ENCODE measurements around the gene KLHL40. TPM values are rescaled to one million over a fixed set of nuclear protein-coding genes. Genes with fewer than 3 reads are reported as not detected.

Gene KLHL40
- total RNA-seq, 2 experiments from 2014 or later, result not detected

GRCh38 chr3:42699511-42699971 lies 14.2 kb downstream of the KLHL40 start:
- H4K20me1 ChIP-seq (ENCODE audit: insufficient read depth, low read length), result no peaks in the 10 kb centered on the region

GRCh38 chr3:42700366-42701288 lies 15.3 kb downstream of the KLHL40 start:
- CTCF ChIA-PET (ENCODE audit: unreplicated experiment), result interaction anchor here (0.5 kb wide), 1 partner anchor 60 kb away, joined by 7 read pairs; no protein-coding TSS in a partner anchor
- no peaks in the 10 kb centered on the region for H3K79me2 ChIP-seq (ENCODE audit: insufficient read depth, low read depth, low read length)
- no TSS peak for BruUV-seq (replicated peaks)
- H3K9me3 ChIP-seq (ENCODE audit: low read length), result no peaks in the 10 kb centered on the region
- H3K27ac ChIP-seq (ENCODE audit: low read depth, low read length, poor library complexity, severe bottlenecking), result no peak overlapping the region
- H3K4me3 ChIP-seq (ENCODE audit: low read depth, low read length, poor library complexity, severe bottlenecking), result no peak overlapping the region
- no peak overlapping the region for H3K4me2 ChIP-seq (ENCODE audit: low read length)
- H3K36me3 ChIP-seq (ENCODE audit: insufficient read depth, low read length), result no peaks in the 10 kb centered on the region
- no peaks in the 10 kb centered on the region for H3K4me1 ChIP-seq (ENCODE audit: insufficient read depth, low read length, poor library complexity, severe bottlenecking)
- H2AFZ ChIP-seq (ENCODE audit: low read length), result no peak overlapping the region
- TF ChIP-seq CTCF (conservative IDR thresholded peaks at IDR 0.05; ENCODE audit: low read length), result no peak
- TF ChIP-seq EZH2phosphoT487 (IDR thresholded peaks at IDR 0.05; ENCODE audit: borderline replicate concordance, low read depth, low read length), result no peak
- DNase-seq (ENCODE audit: low spot score), result no peak
- H4K20me1 ChIP-seq (ENCODE audit: insufficient read depth, low read length), result no peaks in the 10 kb centered on the region
- no peaks in the 10 kb centered on the region for H3K9me2 ChIP-seq (ENCODE audit: insufficient read depth, low read length)
- intact Hi-C loops (cut with micrococcal nuclease; ENCODE audit: unreplicated experiment), result no loop called here
- POLR2A ChIA-PET, result no interaction called here

More at GRCh38 chr3:42699511-42699971, 14.2 kb downstream of the KLHL40 start:
- no peaks in the 10 kb centered on the region for H3K9me2 ChIP-seq (ENCODE audit: insufficient read depth, low read length)
- H3K4me3 ChIP-seq (ENCODE audit: low read depth, low read length, poor library complexity, severe bottlenecking), result no peak overlapping the region
- POLR2A ChIA-PET, result interaction anchor here (0.6 kb wide), 1 partner anchor 705 kb away, joined by 4 read pairs; no protein-coding TSS in a partner anchor
- CTCF ChIA-PET (ENCODE audit: unreplicated experiment), result interaction anchor here (0.6 kb wide), 1 partner anchor 11 kb away, joined by 3 read pairs; no protein-coding TSS in a partner anchor
- intact Hi-C loops (cut with micrococcal nuclease; ENCODE audit: unreplicated experiment), result no loop called here
- no peak for DNase-seq (ENCODE audit: low spot score)
- H3K9me3 ChIP-seq (ENCODE audit: low read length), result no peaks in the 10 kb centered on the region
- no TSS peak for BruUV-seq (replicated peaks)
- no peak overlapping the region for H2AFZ ChIP-seq (ENCODE audit: low read length)
- H3K36me3 ChIP-seq (ENCODE audit: insufficient read depth, low read length), result no peaks in the 10 kb centered on the region
- no peaks in the 10 kb centered on the region for H3K4me1 ChIP-seq (ENCODE audit: insufficient read depth, low read length, poor library complexity, severe bottlenecking)
- H3K27ac ChIP-seq (ENCODE audit: low read depth, low read length, poor library complexity, severe bottlenecking), result no peak overlapping the region
- TF ChIP-seq CTCF (conservative IDR thresholded peaks at IDR 0.05; ENCODE audit: low read length) (no peak), EZH2phosphoT487 (IDR thresholded peaks at IDR 0.05; ENCODE audit: borderline replicate concordance, low read depth, low read length) (no peak)
- no peak overlapping the region for H3K4me2 ChIP-seq (ENCODE audit: low read length)
- no peaks in the 10 kb centered on the region for H3K79me2 ChIP-seq (ENCODE audit: insufficient read depth, low read depth, low read length)

Data from OCI-LY7 (cell line).